ENCODE data around the gene SDF4. TPM values are rescaled to one million over a fixed set of nuclear protein-coding genes. Genes with fewer than 3 reads are reported as not detected.

Gene SDF4
- total RNA-seq, 2 donors from 2014 or later = 89.2 to 97.6 TPM

DNA sequence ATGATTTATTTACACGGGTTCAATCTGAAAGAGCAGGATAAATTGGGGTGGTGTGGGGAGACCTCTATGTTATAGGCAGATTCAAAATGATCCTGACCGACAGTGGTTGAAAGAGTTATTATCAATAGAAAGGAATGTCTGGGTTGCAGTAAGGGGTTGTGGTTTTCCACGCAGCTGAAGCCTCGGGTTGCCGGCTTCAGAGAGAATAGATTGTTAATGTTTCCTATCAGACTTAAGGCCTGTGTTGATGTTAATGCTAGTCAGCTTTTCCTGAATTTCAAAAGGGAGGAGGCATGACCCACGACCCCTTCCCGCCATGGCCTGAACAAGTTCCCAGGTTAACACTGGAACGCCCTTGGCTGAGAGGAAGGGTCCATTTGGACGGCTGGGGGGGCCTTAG, 44.0 kb upstream of the SDF4 start:
- DNase-seq (no peak), ATAC-seq (no peak)
- Histone ChIP-seq H3K4me1 (peaks cover 25% of the 10 kb centered on the region), H3K27ac (no peak overlapping the region), H3K36me3 (replicated peaks in 1 of 2; ENCODE audit: insufficient read depth in 1 of 2, low read depth in 2 of 2) (no peaks in the 10 kb centered on the region), H3K4me3 (no peak overlapping the region), H3K9me3 (no peaks in the 10 kb centered on the region), H3K27me3 (no peaks in the 10 kb centered on the region)
- 77 to 78% methylated on average over 9 of the region's 9 CpGs for WGBS, 2 donors
- TF ChIP-seq, protein P1, sequence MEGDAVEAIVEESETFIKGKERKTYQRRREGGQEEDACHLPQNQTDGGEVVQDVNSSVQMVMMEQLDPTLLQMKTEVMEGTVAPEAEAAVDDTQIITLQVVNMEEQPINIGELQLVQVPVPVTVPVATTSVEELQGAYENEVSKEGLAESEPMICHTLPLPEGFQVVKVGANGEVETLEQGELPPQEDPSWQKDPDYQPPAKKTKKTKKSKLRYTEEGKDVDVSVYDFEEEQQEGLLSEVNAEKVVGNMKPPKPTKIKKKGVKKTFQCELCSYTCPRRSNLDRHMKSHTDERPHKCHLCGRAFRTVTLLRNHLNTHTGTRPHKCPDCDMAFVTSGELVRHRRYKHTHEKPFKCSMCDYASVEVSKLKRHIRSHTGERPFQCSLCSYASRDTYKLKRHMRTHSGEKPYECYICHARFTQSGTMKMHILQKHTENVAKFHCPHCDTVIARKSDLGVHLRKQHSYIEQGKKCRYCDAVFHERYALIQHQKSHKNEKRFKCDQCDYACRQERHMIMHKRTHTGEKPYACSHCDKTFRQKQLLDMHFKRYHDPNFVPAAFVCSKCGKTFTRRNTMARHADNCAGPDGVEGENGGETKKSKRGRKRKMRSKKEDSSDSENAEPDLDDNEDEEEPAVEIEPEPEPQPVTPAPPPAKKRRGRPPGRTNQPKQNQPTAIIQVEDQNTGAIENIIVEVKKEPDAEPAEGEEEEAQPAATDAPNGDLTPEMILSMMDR (IDR thresholded peaks at IDR 0.05) = no peak
- no peak for TF ChIP-seq POLR2A (IDR thresholded peaks at IDR 0.05)
- intact Hi-C loops (cut with DNase I) = no loop called here

DNA sequence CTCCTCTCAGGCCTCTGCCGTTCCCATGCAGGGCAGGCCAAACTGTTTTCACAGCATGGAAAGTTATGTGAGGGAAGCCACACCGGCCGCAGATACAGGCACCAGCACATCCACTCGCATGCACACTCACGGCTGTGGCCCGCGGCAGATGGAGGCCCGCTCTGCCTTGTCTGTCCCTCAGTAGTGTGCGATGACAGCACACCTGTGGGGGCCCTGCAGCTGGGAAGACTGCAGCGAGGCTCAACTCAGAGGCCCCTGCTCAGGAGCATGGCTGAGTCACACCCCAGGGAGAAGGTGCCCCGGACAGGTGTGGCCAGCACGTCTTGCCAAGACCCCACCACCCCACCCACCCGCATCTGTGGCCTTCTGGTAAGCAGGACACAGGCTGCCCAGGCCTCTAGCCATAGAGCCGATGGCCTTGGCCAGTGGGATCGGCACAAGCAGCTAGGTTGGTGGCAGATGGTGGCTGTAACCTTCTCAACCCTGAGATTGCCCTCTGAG, 43.2 kb upstream of the SDF4 start:
- WGBS, 2 donors = 66 to 87% methylated on average over 3 to 15 of the region's 15 CpGs
- DNase-seq = no peak
- Histone ChIP-seq H3K27ac (no peak overlapping the region), H3K4me3 (no peak overlapping the region), H3K9me3 (no peaks in the 10 kb centered on the region), H3K4me1 (peaks cover 34% of the 10 kb centered on the region), H3K27me3 (no peaks in the 10 kb centered on the region), H3K36me3 (replicated peaks in 1 of 2; ENCODE audit: insufficient read depth in 1 of 2, low read depth in 2 of 2) (no peaks in the 10 kb centered on the region)
- TF ChIP-seq, protein P1 (IDR thresholded peaks at IDR 0.05) = no peak
- no peak for TF ChIP-seq POLR2A (IDR thresholded peaks at IDR 0.05)
- intact Hi-C loops (cut with DNase I) = no loop called here
- ATAC-seq = no peak

DNA sequence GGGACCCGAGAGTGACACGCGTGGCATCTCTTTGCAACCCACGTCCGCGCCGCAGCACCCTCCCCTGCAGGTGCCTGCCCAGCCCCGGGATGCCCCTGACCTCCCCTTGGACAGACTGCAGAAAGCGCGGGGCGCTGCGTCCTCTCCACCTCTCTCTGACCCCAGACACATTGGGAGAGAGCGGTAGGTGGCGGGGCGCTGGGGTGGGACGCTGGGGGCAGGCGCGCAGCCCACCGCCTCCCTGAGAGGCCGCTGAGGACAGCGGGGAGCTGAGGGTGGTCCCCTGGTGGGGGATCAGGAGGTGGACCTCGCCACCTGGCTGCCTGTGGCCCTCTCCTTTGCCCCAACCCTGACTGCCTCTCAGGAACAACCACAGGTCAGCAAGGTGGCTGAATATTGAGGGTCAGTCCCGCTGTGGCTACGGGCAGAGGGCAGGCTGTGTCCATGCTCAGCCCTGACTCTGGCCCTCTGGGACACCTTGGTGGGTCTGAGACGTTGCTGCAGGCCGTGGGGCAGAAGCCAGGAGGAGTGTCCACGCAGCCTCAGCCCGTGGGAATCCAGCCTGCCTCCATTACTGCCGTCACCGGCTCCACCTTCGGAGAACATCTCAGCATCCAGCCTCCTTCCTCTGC, 42.6 kb upstream of the SDF4 start:
- Histone ChIP-seq H3K4me3 (peak overlapping the region; percentile 68 to 70), H3K4me1 (peaks cover 34% of the 10 kb centered on the region), H3K27ac (peak overlapping the region; percentile 26 to 79 (median 64)), H3K9me3 (no peaks in the 10 kb centered on the region), H3K36me3 (replicated peaks in 1 of 2; ENCODE audit: insufficient read depth in 1 of 2, low read depth in 2 of 2) (no peaks in the 10 kb centered on the region), H3K27me3 (no peaks in the 10 kb centered on the region)
- ATAC-seq (no peak), DNase-seq (no peak)
- TF ChIP-seq POLR2A (IDR thresholded peaks at IDR 0.05) = no peak
- TF ChIP-seq, protein P1 (IDR thresholded peaks at IDR 0.05) = no peak
- 26 to 66% methylated on average over 8 to 27 of the region's 31 CpGs for WGBS, 2 donors
- intact Hi-C loops (cut with DNase I) = no loop called here

DNA sequence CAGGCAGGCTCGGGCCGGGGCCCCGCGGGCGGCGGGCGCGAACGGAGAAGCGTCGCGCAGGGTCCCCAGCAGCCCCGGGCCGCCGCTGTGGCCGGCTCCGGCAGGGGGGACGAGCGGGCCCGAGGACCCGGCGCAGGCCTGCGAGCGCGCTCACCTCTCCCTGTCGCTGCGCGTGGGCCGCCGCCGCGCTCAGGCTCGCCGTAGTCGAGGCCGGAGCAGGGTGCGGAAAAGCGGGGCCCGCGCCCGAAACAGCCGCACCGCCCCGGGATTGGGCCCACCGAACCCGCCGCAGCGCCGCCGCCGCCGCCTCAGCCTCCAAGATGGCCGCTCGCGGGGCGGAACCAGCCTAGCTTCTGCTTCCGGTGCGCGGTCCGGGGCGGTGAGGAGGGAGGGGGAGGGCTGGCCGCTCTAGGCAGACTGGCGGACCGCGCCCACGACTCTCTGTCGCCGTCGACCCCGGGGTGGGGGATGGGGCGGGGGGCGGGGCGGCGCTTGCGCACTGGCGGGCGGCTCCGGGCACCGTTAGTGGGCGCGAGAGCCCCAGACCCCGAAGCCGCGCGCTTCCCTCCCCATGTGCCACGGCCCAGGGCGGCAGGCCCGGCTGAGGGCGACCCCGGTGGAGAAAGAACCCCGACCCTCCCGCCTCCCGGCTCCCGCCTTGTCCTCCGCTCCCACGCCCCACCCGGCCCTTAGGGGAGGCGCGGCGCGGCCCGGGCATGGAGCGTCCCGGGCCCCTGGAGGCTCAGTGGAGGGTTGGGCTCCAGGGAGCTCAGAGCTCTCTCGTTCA, 41.9 kb upstream of the SDF4 start, which contains the start of gene UBE2J2:
Gene UBE2J2 (minus strand): TSS at position 343 of the 787 bp plus-strand sequence. CDS start 5,862 bp downstream, outside the sequence.
- Histone ChIP-seq H3K9me3 (no peaks in the 10 kb centered on the region), H3K36me3 (replicated peaks in 1 of 2; ENCODE audit: insufficient read depth in 1 of 2, low read depth in 2 of 2) (no peaks in the 10 kb centered on the region), H3K4me3 (peak within 1 kb of the TSS; percentile 68 to 70), H3K27ac (peak within 1 kb of the TSS; percentile 45 to 79 (median 64)), H3K27me3 (no peaks in the 10 kb centered on the region), H3K4me1 (peaks cover 34% of the 10 kb centered on the region)
- ATAC-seq (peak; percentile 97), DNase-seq (peak; percentile 94 to 97 (median 96))
- TF ChIP-seq, protein P1 (IDR thresholded peaks at IDR 0.05) = no peak
- TF ChIP-seq POLR2A (IDR thresholded peaks at IDR 0.05) = peak; percentile 22 to 58 (median 46)
- intact Hi-C loops (cut with DNase I) = no loop called here
- 0 to 20% methylated on average over 1 to 63 of the region's 105 CpGs for WGBS, 2 donors
